ENCODE data around the gene ADCY4. TPM values are rescaled to one million over a fixed set of nuclear protein-coding genes. Genes with fewer than 3 reads are reported as not detected.

ADCY4 gene
- total RNA-seq, 2 experiments from 2014 or later, result 2.0 to 3.4 TPM

DNA sequence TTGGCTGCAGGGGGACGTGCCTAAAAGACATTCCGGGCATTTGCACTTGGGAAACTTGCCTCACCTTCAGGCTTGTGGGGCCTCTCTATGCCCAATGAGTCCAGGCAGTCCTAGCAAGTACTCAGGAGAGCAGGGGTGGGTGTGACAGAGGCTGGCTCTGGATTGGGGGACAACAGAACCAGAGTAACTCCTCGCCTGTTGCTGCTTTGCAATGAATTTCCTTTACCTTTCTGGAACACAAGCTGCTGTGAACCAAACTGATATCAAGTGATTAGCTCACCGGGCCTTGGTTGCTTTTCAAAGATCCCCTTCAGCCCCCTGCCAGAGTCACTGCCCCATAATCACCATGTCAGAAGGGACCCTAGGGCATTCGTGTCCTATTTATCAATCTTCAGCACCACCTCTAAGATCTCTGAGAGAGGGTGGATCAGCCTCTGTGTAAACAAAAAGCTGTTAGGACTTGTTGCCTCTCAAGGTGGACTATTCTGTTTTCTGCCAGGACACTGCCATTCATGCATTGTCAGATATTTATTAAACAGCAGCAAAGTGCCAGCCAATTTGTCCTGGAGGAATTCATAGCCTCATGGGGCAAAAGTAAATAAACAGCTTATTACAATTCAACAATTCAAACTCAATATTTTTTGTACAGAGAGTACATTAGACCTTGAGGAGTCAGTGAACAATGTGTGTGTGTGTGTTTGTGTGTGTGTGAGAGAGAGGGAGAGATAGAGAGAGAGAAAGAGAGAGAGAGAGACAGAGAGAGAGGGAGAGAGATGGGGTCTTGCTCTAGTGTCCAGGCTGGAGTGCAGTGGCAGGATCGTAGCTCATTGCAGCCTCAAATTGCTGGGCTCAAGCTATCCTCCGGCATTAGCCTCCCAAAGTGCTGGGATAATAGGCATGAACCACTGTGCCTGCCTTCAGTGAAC lies 44.4 kb upstream of the ADCY4 start:
- intact Hi-C loops (cut with micrococcal nuclease; ENCODE audit: unreplicated experiment), result no loop called here
- Histone ChIP-seq H3K36me3 (ENCODE audit: insufficient read depth, low read length) (no peaks in the 10 kb centered on the region), H3K4me2 (ENCODE audit: low read length) (no peak overlapping the region), H3K4me1 (ENCODE audit: insufficient read depth, low read length, poor library complexity, severe bottlenecking) (no peaks in the 10 kb centered on the region), H3K27ac (ENCODE audit: low read depth, low read length, poor library complexity, severe bottlenecking) (no peak overlapping the region), H4K20me1 (ENCODE audit: insufficient read depth, low read length) (no peaks in the 10 kb centered on the region), H3K9me2 (ENCODE audit: insufficient read depth, low read length) (no peaks in the 10 kb centered on the region), H3K79me2 (ENCODE audit: insufficient read depth, low read depth, low read length) (no peaks in the 10 kb centered on the region), H3K4me3 (ENCODE audit: low read depth, low read length, poor library complexity, severe bottlenecking) (no peak overlapping the region), H2AFZ (ENCODE audit: low read length) (no peak overlapping the region), H3K9me3 (ENCODE audit: low read length) (no peaks in the 10 kb centered on the region)
- BruUV-seq (replicated peaks), result no TSS peak
- TF ChIP-seq, protein P1, sequence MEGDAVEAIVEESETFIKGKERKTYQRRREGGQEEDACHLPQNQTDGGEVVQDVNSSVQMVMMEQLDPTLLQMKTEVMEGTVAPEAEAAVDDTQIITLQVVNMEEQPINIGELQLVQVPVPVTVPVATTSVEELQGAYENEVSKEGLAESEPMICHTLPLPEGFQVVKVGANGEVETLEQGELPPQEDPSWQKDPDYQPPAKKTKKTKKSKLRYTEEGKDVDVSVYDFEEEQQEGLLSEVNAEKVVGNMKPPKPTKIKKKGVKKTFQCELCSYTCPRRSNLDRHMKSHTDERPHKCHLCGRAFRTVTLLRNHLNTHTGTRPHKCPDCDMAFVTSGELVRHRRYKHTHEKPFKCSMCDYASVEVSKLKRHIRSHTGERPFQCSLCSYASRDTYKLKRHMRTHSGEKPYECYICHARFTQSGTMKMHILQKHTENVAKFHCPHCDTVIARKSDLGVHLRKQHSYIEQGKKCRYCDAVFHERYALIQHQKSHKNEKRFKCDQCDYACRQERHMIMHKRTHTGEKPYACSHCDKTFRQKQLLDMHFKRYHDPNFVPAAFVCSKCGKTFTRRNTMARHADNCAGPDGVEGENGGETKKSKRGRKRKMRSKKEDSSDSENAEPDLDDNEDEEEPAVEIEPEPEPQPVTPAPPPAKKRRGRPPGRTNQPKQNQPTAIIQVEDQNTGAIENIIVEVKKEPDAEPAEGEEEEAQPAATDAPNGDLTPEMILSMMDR (conservative IDR thresholded peaks at IDR 0.05; ENCODE audit: low read length), result no peak
- TF ChIP-seq EZH2phosphoT487 (IDR thresholded peaks at IDR 0.05; ENCODE audit: borderline replicate concordance, low read depth, low read length), result no peak
- ChIA-PET POLR2A (interaction anchor here (1.2 kb wide), 1 partner anchor 11 kb away, joined by 3 read pairs; no protein-coding TSS in a partner anchor), CTCF (ENCODE audit: unreplicated experiment) (no interaction called here)
- no peak for DNase-seq (ENCODE audit: low spot score)

DNA sequence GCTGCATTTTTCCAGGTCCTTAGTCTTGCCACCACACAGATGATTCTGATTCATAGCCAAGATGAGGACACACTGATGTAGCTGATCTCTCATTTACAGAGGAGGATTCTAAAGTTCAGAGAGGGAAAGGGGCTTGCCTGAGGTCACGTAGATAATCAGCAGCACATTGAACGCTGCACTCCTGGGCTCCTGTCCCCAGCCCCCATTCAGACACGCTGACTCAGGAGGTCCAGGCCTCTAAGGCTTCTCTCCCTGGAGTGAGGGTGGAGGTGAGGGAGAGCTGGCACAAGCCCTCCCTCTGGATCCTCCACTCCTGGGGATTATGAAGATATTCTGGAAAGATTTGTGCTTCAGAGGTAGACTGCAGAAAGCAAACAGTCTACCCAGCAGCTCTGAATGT lies 43.5 kb upstream of the ADCY4 start:
- no peaks in the 10 kb centered on the region for H3K9me2 ChIP-seq (ENCODE audit: insufficient read depth, low read length)
- no peak overlapping the region for H3K27ac ChIP-seq (ENCODE audit: low read depth, low read length, poor library complexity, severe bottlenecking)
- peaks cover 3% of the 10 kb centered on the region; the same call in 1 of the 2 replicates for H3K36me3 ChIP-seq (ENCODE audit: insufficient read depth, low read length)
- no peak overlapping the region for H2AFZ ChIP-seq (ENCODE audit: low read length)
- ChIA-PET POLR2A (interaction anchor here (0.9 kb wide), 1 partner anchor 53 kb away, joined by 3 read pairs; no protein-coding TSS in a partner anchor), CTCF (ENCODE audit: unreplicated experiment) (no interaction called here)
- intact Hi-C loops (cut with micrococcal nuclease; ENCODE audit: unreplicated experiment), result no loop called here
- no peaks in the 10 kb centered on the region for H3K79me2 ChIP-seq (ENCODE audit: insufficient read depth, low read depth, low read length)
- TF ChIP-seq, protein P1 (conservative IDR thresholded peaks at IDR 0.05; ENCODE audit: low read length), result no peak
- TF ChIP-seq EZH2phosphoT487 (IDR thresholded peaks at IDR 0.05; ENCODE audit: borderline replicate concordance, low read depth, low read length), result no peak
- H3K4me3 ChIP-seq (ENCODE audit: low read depth, low read length, poor library complexity, severe bottlenecking), result no peak overlapping the region
- DNase-seq (ENCODE audit: low spot score), result no peak
- no peaks in the 10 kb centered on the region for H3K4me1 ChIP-seq (ENCODE audit: insufficient read depth, low read length, poor library complexity, severe bottlenecking)
- H3K4me2 ChIP-seq (ENCODE audit: low read length), result no peak overlapping the region
- BruUV-seq (replicated peaks), result no TSS peak
- no peaks in the 10 kb centered on the region for H4K20me1 ChIP-seq (ENCODE audit: insufficient read depth, low read length)
- H3K9me3 ChIP-seq (ENCODE audit: low read length), result no peaks in the 10 kb centered on the region

DNA sequence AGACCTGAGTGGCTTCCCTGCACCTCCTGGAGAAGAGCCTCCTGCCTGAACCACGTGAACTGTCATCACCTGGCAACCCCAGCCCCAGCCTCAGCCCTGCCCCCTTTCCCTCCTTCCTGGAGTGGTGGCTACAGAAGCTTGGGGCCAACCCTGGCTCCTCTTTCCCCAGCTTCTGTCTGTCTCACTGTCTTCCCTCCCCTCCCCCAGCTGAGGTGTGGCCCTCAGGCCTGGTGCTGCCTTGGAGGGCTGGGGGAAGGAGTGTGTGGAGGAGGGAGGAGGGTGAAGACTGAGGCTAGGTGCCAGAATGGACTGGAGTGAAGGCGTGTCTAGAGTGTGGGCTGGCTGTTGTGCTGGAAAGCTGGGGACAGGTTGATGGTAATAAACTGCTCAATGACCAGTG lies 42.8 kb upstream of the ADCY4 start:
- no peak overlapping the region for H3K4me3 ChIP-seq (ENCODE audit: low read depth, low read length, poor library complexity, severe bottlenecking)
- H3K79me2 ChIP-seq (ENCODE audit: insufficient read depth, low read depth, low read length), result no peaks in the 10 kb centered on the region
- no peaks in the 10 kb centered on the region for H3K9me2 ChIP-seq (ENCODE audit: insufficient read depth, low read length)
- CTCF ChIA-PET (ENCODE audit: unreplicated experiment), result no interaction called here
- H4K20me1 ChIP-seq (ENCODE audit: insufficient read depth, low read length), result no peaks in the 10 kb centered on the region
- POLR2A ChIA-PET, result interaction anchor here (0.9 kb wide), 2 partner anchors 12 to 54 kb away, joined by 3 to 5 read pairs; no protein-coding TSS in a partner anchor
- BruUV-seq (replicated peaks), result no TSS peak
- intact Hi-C loops (cut with micrococcal nuclease; ENCODE audit: unreplicated experiment), result no loop called here
- DNase-seq (ENCODE audit: low spot score), result no peak
- H3K4me2 ChIP-seq (ENCODE audit: low read length), result no peak overlapping the region
- H3K27ac ChIP-seq (ENCODE audit: low read depth, low read length, poor library complexity, severe bottlenecking), result no peak overlapping the region
- H2AFZ ChIP-seq (ENCODE audit: low read length), result no peak overlapping the region
- no peak for TF ChIP-seq EZH2phosphoT487 (IDR thresholded peaks at IDR 0.05; ENCODE audit: borderline replicate concordance, low read depth, low read length)
- TF ChIP-seq, protein P1 (conservative IDR thresholded peaks at IDR 0.05; ENCODE audit: low read length), result no peak
- H3K4me1 ChIP-seq (ENCODE audit: insufficient read depth, low read length, poor library complexity, severe bottlenecking), result no peaks in the 10 kb centered on the region
- H3K36me3 ChIP-seq (ENCODE audit: insufficient read depth, low read length), result peaks cover 9% of the 10 kb centered on the region; the same call in 1 of the 2 replicates
- H3K9me3 ChIP-seq (ENCODE audit: low read length), result no peaks in the 10 kb centered on the region
